GM23248 (cell line): Measurements from ENCODE around the gene HELZ2.
"Not testable (repeated sequence)": the region's sequence is repeated elsewhere in the genome, so short reads cannot be mapped to it uniquely, and the experiment has no call there.

Experiments
- EZH2 ChIP-seq: fragments of 200-600 bp; sonication (generic); IDR thresholded peaks from 2 replicates; pipeline ENCODE4 v1.6.1; 2018; ENCODE audit warnings: antibody characterized with exemption, mild to moderate bottlenecking; ENCODE audit not compliant: insufficient read depth, poor library complexity, severe bottlenecking
- EZH2phosphoT487 ChIP-seq: fragments of 200-600 bp; sonication (generic); IDR thresholded peaks from 2 replicates; pipeline ENCODE4 v1.6.1; 2018; ENCODE audit warnings: antibody characterized with exemption, moderate library complexity, mild to moderate bottlenecking, low read depth; ENCODE audit not compliant: insufficient read depth

GRCh38 chr20:63601679-63602078, 27.6 kb upstream of the HELZ2 start:
- TF ChIP-seq EZH2phosphoT487, EZH2: not testable (repeated sequence)
